HCT116 (cell line): Measurements from ENCODE around the gene WASL. TPM values are rescaled to one million over a fixed set of nuclear protein-coding genes. Genes with fewer than 3 reads are reported as not detected.

Source experiments
- ATAC-seq: fragments of 200-7000 bp; cut with Tn5 transposase; 2 replicates; pipeline ENCODE4 v1.9.1; 2020; ENCODE audit warnings: mild to moderate bottlenecking, moderate library complexity
- BruUV-seq: library from RNA; stranded (reverse); fragments of 400-500 nt; replicated peaks from 2 replicates; lab custom pipeline; 2021; lab: Mats Ljungman, UMichigan
- CTCF ChIA-PET: fragments of 300-600 bp; sonication (Branson Sonifier 250); formaldehyde crosslinking; loops from one replicate; lab custom pipeline; 2021; ENCODE audit warnings: antibody characterized with exemption; lab: Charles Lee
- POLR2A ChIA-PET: fragments of 300-600, 350-600 bp; sonication (Branson Sonifier 250); formaldehyde crosslinking; loops from one replicate; lab custom pipeline; 2021; ENCODE audit warnings: antibody characterized with exemption; lab: Charles Lee
- RAD21 ChIA-PET, 2 experiments: fragments of 300-600 bp; sonication (Branson Sonifier 250); formaldehyde crosslinking; loops; one replicate each; lab custom pipeline; 2023; ENCODE audit warnings: low total read pairs in 2 of 2; ENCODE audit not compliant: uncharacterized antibody in 2 of 2, unreplicated experiment in 2 of 2, low non-redundant PET in 1 of 2; lab: Charles Lee
- DNase-seq: peaks from one replicate; pipeline ENCODE4 v3.0.0-alpha.2; 2010; ENCODE audit warnings: low read depth, low spot score
- H2AFZ ChIP-seq: fragments of 200-600 bp; shearing (Covaris generic), sonication (generic); 2 replicates; pipeline ENCODE4 v1.6.1; 2017; ENCODE audit warnings: low read depth, mixed run types, mixed read lengths, antibody characterized with exemption, low read length; ENCODE audit not compliant: poor library complexity, severe bottlenecking
- H3K27ac ChIP-seq: 2 replicates; pipeline ENCODE4 v1.5.1; 2012; ENCODE audit warnings: low read depth, low read length
- H3K27me3 ChIP-seq: fragments of 200-600 bp; sonication (generic); 2 replicates; pipeline ENCODE4 v1.6.1; 2016; ENCODE audit warnings: mixed run types, low read length, mixed read lengths; ENCODE audit not compliant: insufficient read depth
- H3K36me3 ChIP-seq, 2 experiments: fragments of 200-500 bp in 1 of 2; fragments of 200-600 bp in 1 of 2; sonication (Bioruptor generic) in 1 of 2; sonication (generic) in 1 of 2; 2 replicates each; pipeline versions ENCODE4 v1.5.1 to v1.6.1; 2014 to 2016; ENCODE audit warnings: low read length in 2 of 2, inconsistent platforms in 1 of 2, mixed read lengths in 1 of 2, mixed run types in 1 of 2; ENCODE audit not compliant: insufficient read depth in 2 of 2, control insufficient read depth in 1 of 2
- H3K4me1 ChIP-seq, 2 experiments: fragments of 200-600 bp in 1 of 2; sonication (generic) in 1 of 2; 2 replicates each; pipeline versions ENCODE4 v1.5.1 to v1.6.1; 2012 to 2017; ENCODE audit warnings: low read length in 2 of 2, inconsistent platforms in 1 of 2, mild to moderate bottlenecking in 1 of 2, mixed read lengths in 1 of 2, mixed run types in 1 of 2, moderate library complexity in 1 of 2; ENCODE audit not compliant: insufficient read depth in 2 of 2, control insufficient read depth in 1 of 2
- H3K4me2 ChIP-seq: fragments of 200-600 bp; sonication (generic); 2 replicates; pipeline ENCODE4 v1.6.1; 2017; ENCODE audit warnings: mixed run types, low read length, mixed read lengths
- H3K4me3 ChIP-seq, 2 experiments: fragments of 200-600 bp in 1 of 2; sonication (generic) in 1 of 2; replicated peaks in 1 of 2; 2 replicates each; pipeline ENCODE4 v1.5.1; 2011 to 2016; ENCODE audit warnings: low read length in 2 of 2, control low read depth in 1 of 2, low read depth in 1 of 2, mild to moderate bottlenecking in 1 of 2, mixed read lengths in 1 of 2, mixed run types in 1 of 2
- H3K79me2 ChIP-seq: fragments of 200-600 bp; sonication (generic); 2 replicates; pipeline ENCODE4 v1.6.1; 2017; ENCODE audit warnings: mild to moderate bottlenecking, mixed run types, low read length, moderate library complexity, mixed read lengths; ENCODE audit not compliant: insufficient read depth
- H3K9ac ChIP-seq: fragments of 200-600 bp; sonication (generic); 2 replicates; pipeline ENCODE4 v1.6.1; 2016; ENCODE audit warnings: low read length, mixed read lengths
- H3K9me2 ChIP-seq: fragments of 200-600 bp; sonication (generic), shearing (Covaris generic); 2 replicates; pipeline ENCODE4 v1.6.1; 2017; ENCODE audit warnings: mixed run types, mild to moderate bottlenecking, moderate library complexity; ENCODE audit not compliant: insufficient read depth
- H3K9me3 ChIP-seq, 2 experiments: fragments of 200-500 bp in 1 of 2; fragments of 200-600 bp in 1 of 2; sonication (Bioruptor generic) in 1 of 2; sonication (generic) in 1 of 2; 2 replicates each; pipeline ENCODE4 v1.6.1; 2014 to 2017; ENCODE audit warnings: low read length in 2 of 2, mixed read lengths in 2 of 2, inconsistent platforms in 1 of 2, low read depth in 1 of 2, mild to moderate bottlenecking in 1 of 2, mixed run types in 1 of 2, moderate library complexity in 1 of 2; ENCODE audit not compliant: control insufficient read depth in 1 of 2, insufficient read depth in 1 of 2
- H4K20me1 ChIP-seq: fragments of 200-600 bp; sonication (generic), shearing (Covaris generic); 2 replicates; pipeline ENCODE4 v1.6.1; 2017; ENCODE audit warnings: mixed run types, mild to moderate bottlenecking, moderate library complexity; ENCODE audit not compliant: insufficient read depth
- CBX3 ChIP-seq: IDR thresholded peaks from 2 replicates; pipeline ENCODE4 v1.6.1; 2012; ENCODE audit warnings: low read depth
- CEBPB ChIP-seq: IDR thresholded peaks from 2 replicates; pipeline ENCODE4 v1.6.1; 2012; ENCODE audit warnings: low read depth
- EGR1 ChIP-seq: IDR thresholded peaks from 2 replicates; pipeline ENCODE4 v1.6.1; 2012; ENCODE audit warnings: low read depth
- EZH2phosphoT487 ChIP-seq: fragments of 200-600 bp; IDR thresholded peaks from 2 replicates; pipeline ENCODE4 v1.6.1; 2018; ENCODE audit warnings: antibody characterized with exemption, borderline replicate concordance
- MAX ChIP-seq: IDR thresholded peaks from 2 replicates; pipeline ENCODE4 v1.6.1; 2012
- POLR2A ChIP-seq: IDR thresholded peaks from 2 replicates; pipeline ENCODE4 v1.7.0; 2011; ENCODE audit warnings: borderline replicate concordance; ENCODE audit not compliant: insufficient read depth, insufficient read length; ENCODE audit errors: extremely low read depth
- POLR2AphosphoS5 ChIP-seq: IDR thresholded peaks from 2 replicates; pipeline ENCODE4 v1.6.1; 2011; ENCODE audit warnings: mild to moderate bottlenecking, low read depth, low read length, moderate library complexity
- RAD21 ChIP-seq: IDR thresholded peaks from 2 replicates; pipeline ENCODE4 v1.6.1; 2012; ENCODE audit warnings: low read depth, mild to moderate bottlenecking
- SP1 ChIP-seq: IDR thresholded peaks from 2 replicates; pipeline ENCODE4 v1.6.1; 2012; ENCODE audit warnings: low read depth
- SRF ChIP-seq: IDR thresholded peaks from 2 replicates; pipeline ENCODE4 v1.6.1; 2012; ENCODE audit warnings: low read depth
- TCF7L2 ChIP-seq: IDR thresholded peaks from 2 replicates; pipeline ENCODE4 v1.7.0; 2011; ENCODE audit warnings: borderline replicate concordance, inconsistent platforms; ENCODE audit not compliant: insufficient read depth, insufficient read length; ENCODE audit errors: extremely low read depth
- YY1 ChIP-seq: IDR thresholded peaks from 2 replicates; pipeline ENCODE4 v1.6.1; 2011; ENCODE audit warnings: low read length, low read depth, moderate library complexity, mild to moderate bottlenecking; ENCODE audit not compliant: insufficient replicate concordance; ENCODE audit errors: extremely low read depth
- intact Hi-C: fragments of 100-400 bp; cut with micrococcal nuclease; formaldehyde crosslinking; loops from 2 replicates; pipeline ENCODE4 v1.10.0; 2022
- total RNA-seq: library from RNA; stranded (reverse); gene quantifications from one replicate; pipeline ENCODE4 v1.2.1, GENCODE V29; 2021; ENCODE audit not compliant: unreplicated experiment
- TF ChIP-seq, protein P1 (sequence below): IDR thresholded peaks from 2 replicates; pipeline ENCODE4 v1.6.1; 2012; ENCODE audit warnings: low read depth
- TF ChIP-seq, protein P2 (sequence below): IDR thresholded peaks from 2 replicates; pipeline ENCODE4 v1.6.1; 2011; ENCODE audit warnings: mild to moderate bottlenecking, low read length, moderate library complexity; ENCODE audit not compliant: insufficient replicate concordance; ENCODE audit errors: extremely low read depth

Gene WASL
- total RNA-seq, 1 experiment from 2014 or later, result 26.2 TPM

DNA sequence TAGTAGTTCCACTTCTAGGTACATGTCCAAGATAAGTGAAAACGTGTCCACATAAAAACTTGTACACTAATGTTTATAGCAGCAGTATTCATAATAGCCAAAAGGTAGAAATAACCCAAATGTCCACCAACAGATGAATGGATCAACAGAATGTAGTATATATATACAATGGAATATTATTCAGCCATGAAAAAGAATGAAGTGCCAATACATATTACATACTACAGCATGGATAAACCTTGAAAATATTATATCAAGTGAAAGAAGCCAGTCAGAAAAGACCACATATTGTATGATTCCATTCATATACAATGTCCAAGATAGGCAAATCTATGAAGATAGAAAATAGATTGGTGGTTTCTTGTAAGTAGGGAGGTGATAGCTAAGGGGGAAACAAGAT lies 47.8 kb upstream of the WASL start:
- Histone ChIP-seq H3K79me2 (no peaks in the 10 kb centered on the region), H3K4me1 (peaks cover 3 to 13% of the 10 kb centered on the region in 2 experiments; a peak in 3 of 4 replicates), H3K27ac (no peak overlapping the region), H3K9me3 (no peaks in the 10 kb centered on the region), H3K4me3 (no peak overlapping the region), H4K20me1 (no peaks in the 10 kb centered on the region), H2AFZ (no peak overlapping the region), H3K36me3 (no peaks in the 10 kb centered on the region), H3K27me3 (no peaks in the 10 kb centered on the region), H3K9me2 (no peaks in the 10 kb centered on the region), H3K9ac (no peak overlapping the region), H3K4me2 (no peak overlapping the region)
- DNase-seq (no peak), ATAC-seq (no peak)
- TF ChIP-seq RAD21 (no peak), TCF7L2 (no peak), POLR2AphosphoS5 (no peak), EGR1 (no peak), POLR2A (no peak), EZH2phosphoT487 (no peak)
- intact Hi-C loops, result loop anchor here (2.0 to 10.0 kb wide), 4 partner anchors 162 to 1061 kb away; no protein-coding TSS in a partner anchor
- ChIA-PET CTCF (interaction anchor here (3.0 to 3.8 kb wide), 2 partner anchors 68 to 76 kb away, joined by 33 to 42 read pairs; no protein-coding TSS in a partner anchor), RAD21 (no interaction called here), POLR2A (interaction anchor here (1.4 kb wide), 1 partner anchor 69 kb away, joined by 3 read pairs; no protein-coding TSS in a partner anchor)
- BruUV-seq, result no TSS peak

DNA sequence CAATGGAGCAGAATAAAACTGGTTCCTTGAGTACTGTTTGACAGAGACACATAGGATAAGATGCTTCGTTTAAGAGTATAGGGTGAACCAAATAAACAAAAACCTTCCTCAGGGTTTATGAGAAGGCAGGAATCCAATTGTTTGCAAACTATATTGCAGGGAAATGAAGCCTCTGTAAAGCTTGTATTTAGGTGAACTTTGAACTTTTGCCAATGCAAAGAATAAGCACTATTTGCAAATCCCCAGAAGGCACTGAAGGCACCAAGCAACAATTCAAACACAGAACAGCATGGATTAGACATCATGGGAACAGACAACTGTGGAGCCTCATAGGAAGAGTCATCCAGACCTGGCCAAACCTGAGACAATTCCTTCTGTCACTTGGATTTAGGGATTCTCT lies 47.1 kb upstream of the WASL start:
- no peak for DNase-seq
- ChIA-PET POLR2A (interaction anchor here (1.2 kb wide), 1 partner anchor 47 kb away, joined by 3 read pairs; the partner anchor contains the start of gene WASL), CTCF (no interaction called here), RAD21 (no interaction called here)
- H2AFZ ChIP-seq, result no peak overlapping the region
- no peaks in the 10 kb centered on the region for H3K9me2 ChIP-seq
- BruUV-seq, result no TSS peak
- no peak overlapping the region for H3K9ac ChIP-seq
- no peak for ATAC-seq
- no peaks in the 10 kb centered on the region for H3K27me3 ChIP-seq
- no peaks in the 10 kb centered on the region for H3K36me3 ChIP-seq
- H3K4me2 ChIP-seq, result no peak overlapping the region
- H3K4me1 ChIP-seq, result peaks cover 3 to 13% of the 10 kb centered on the region in 2 experiments; a peak in 3 of 4 replicates
- no peak overlapping the region for H3K27ac ChIP-seq
- H3K9me3 ChIP-seq, result no peaks in the 10 kb centered on the region
- intact Hi-C loops, result loop anchor here (2.0 to 10.0 kb wide), 4 partner anchors 161 to 1061 kb away; no protein-coding TSS in a partner anchor
- H3K4me3 ChIP-seq, result no peak overlapping the region
- no peaks in the 10 kb centered on the region for H3K79me2 ChIP-seq
- H4K20me1 ChIP-seq, result no peaks in the 10 kb centered on the region
- TF ChIP-seq, protein P1, sequence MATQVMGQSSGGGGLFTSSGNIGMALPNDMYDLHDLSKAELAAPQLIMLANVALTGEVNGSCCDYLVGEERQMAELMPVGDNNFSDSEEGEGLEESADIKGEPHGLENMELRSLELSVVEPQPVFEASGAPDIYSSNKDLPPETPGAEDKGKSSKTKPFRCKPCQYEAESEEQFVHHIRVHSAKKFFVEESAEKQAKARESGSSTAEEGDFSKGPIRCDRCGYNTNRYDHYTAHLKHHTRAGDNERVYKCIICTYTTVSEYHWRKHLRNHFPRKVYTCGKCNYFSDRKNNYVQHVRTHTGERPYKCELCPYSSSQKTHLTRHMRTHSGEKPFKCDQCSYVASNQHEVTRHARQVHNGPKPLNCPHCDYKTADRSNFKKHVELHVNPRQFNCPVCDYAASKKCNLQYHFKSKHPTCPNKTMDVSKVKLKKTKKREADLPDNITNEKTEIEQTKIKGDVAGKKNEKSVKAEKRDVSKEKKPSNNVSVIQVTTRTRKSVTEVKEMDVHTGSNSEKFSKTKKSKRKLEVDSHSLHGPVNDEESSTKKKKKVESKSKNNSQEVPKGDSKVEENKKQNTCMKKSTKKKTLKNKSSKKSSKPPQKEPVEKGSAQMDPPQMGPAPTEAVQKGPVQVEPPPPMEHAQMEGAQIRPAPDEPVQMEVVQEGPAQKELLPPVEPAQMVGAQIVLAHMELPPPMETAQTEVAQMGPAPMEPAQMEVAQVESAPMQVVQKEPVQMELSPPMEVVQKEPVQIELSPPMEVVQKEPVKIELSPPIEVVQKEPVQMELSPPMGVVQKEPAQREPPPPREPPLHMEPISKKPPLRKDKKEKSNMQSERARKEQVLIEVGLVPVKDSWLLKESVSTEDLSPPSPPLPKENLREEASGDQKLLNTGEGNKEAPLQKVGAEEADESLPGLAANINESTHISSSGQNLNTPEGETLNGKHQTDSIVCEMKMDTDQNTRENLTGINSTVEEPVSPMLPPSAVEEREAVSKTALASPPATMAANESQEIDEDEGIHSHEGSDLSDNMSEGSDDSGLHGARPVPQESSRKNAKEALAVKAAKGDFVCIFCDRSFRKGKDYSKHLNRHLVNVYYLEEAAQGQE, result no peak
- TF ChIP-seq RAD21 (no peak), CBX3 (no peak), YY1 (no peak), EZH2phosphoT487 (no peak), TCF7L2 (no peak), CEBPB (no peak), SRF (no peak), SP1 (no peak), MAX (no peak), POLR2A (no peak)
- TF ChIP-seq, protein P2, sequence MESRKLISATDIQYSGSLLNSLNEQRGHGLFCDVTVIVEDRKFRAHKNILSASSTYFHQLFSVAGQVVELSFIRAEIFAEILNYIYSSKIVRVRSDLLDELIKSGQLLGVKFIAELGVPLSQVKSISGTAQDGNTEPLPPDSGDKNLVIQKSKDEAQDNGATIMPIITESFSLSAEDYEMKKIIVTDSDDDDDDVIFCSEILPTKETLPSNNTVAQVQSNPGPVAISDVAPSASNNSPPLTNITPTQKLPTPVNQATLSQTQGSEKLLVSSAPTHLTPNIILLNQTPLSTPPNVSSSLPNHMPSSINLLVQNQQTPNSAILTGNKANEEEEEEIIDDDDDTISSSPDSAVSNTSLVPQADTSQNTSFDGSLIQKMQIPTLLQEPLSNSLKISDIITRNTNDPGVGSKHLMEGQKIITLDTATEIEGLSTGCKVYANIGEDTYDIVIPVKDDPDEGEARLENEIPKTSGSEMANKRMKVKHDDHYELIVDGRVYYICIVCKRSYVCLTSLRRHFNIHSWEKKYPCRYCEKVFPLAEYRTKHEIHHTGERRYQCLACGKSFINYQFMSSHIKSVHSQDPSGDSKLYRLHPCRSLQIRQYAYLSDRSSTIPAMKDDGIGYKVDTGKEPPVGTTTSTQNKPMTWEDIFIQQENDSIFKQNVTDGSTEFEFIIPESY, result no peak
